Measurements from ENCODE around the gene TIMM22. TPM values are rescaled to one million over a fixed set of nuclear protein-coding genes. Genes with fewer than 3 reads are reported as not detected.

TIMM22 gene
- total RNA-seq, 1 donor from 2014 or later: 14.1 TPM

- H3K4me3 Mint-ChIP-seq (ENCODE audit: low read depth): no peak overlapping the region
- H3K36me3 Mint-ChIP-seq (ENCODE audit: insufficient read depth): peaks cover 2% of the 10 kb centered on the region
- no peaks in the 10 kb centered on the region for H3K27me3 Mint-ChIP-seq
- no peaks in the 10 kb centered on the region for H3K9me3 Mint-ChIP-seq (ENCODE audit: low read depth)
- no peak for DNase-seq (ENCODE audit: low spot score, unreplicated experiment)
- H3K27ac Mint-ChIP-seq: no peak overlapping the region
- H3K4me1 Mint-ChIP-seq (ENCODE audit: low read depth): peaks cover 3% of the 10 kb centered on the region
- TF ChIP-seq CTCF (IDR thresholded peaks at IDR 0.05; ENCODE audit: unreplicated experiment): no peak
Observed at GRCh38 chr17:1007310-1008007, 10.5 kb downstream of the TIMM22 start.

- Mint-ChIP-seq H3K36me3 (ENCODE audit: insufficient read depth) (peaks cover under 1% of the 10 kb centered on the region), H3K9me3 (ENCODE audit: low read depth) (no peaks in the 10 kb centered on the region), H3K27me3 (no peaks in the 10 kb centered on the region), H3K4me1 (ENCODE audit: low read depth) (peaks cover 3% of the 10 kb centered on the region), H3K4me3 (ENCODE audit: low read depth) (no peak overlapping the region), H3K27ac (no peak overlapping the region)
- TF ChIP-seq CTCF (IDR thresholded peaks at IDR 0.05; ENCODE audit: unreplicated experiment): no peak
- DNase-seq (ENCODE audit: low spot score, unreplicated experiment): no peak
Observed at GRCh38 chr17:1008008-1008761, 11.3 kb downstream of the TIMM22 start.

GRCh38 chr17:1009229-1010085 is 12.5 kb downstream of the TIMM22 start:
- Mint-ChIP-seq H3K9me3 (ENCODE audit: low read depth) (no peaks in the 10 kb centered on the region), H3K27ac (no peak overlapping the region), H3K4me3 (ENCODE audit: low read depth) (no peak overlapping the region), H3K27me3 (no peaks in the 10 kb centered on the region), H3K36me3 (ENCODE audit: insufficient read depth) (no peaks in the 10 kb centered on the region), H3K4me1 (ENCODE audit: low read depth) (peaks cover 3% of the 10 kb centered on the region)
- TF ChIP-seq CTCF (IDR thresholded peaks at IDR 0.05; ENCODE audit: unreplicated experiment): no peak
- DNase-seq (ENCODE audit: low spot score, unreplicated experiment): no peak

- TF ChIP-seq CTCF (IDR thresholded peaks at IDR 0.05; ENCODE audit: unreplicated experiment): no peak
- no peak overlapping the region for H3K4me3 Mint-ChIP-seq (ENCODE audit: low read depth)
- peaks cover 3% of the 10 kb centered on the region for H3K4me1 Mint-ChIP-seq (ENCODE audit: low read depth)
- H3K27ac Mint-ChIP-seq: no peak overlapping the region
- no peaks in the 10 kb centered on the region for H3K9me3 Mint-ChIP-seq (ENCODE audit: low read depth)
- no peaks in the 10 kb centered on the region for H3K27me3 Mint-ChIP-seq
- no peaks in the 10 kb centered on the region for H3K36me3 Mint-ChIP-seq (ENCODE audit: insufficient read depth)
- DNase-seq (ENCODE audit: low spot score, unreplicated experiment): no peak
Observed at GRCh38 chr17:1010086-1010450, 13.1 kb downstream of the TIMM22 start.

GRCh38 chr17:1010586-1010985 is 13.7 kb downstream of the TIMM22 start:
- Mint-ChIP-seq H3K9me3 (ENCODE audit: low read depth) (no peaks in the 10 kb centered on the region), H3K4me1 (ENCODE audit: low read depth) (peaks cover 2% of the 10 kb centered on the region), H3K4me3 (ENCODE audit: low read depth) (no peak overlapping the region), H3K27ac (no peak overlapping the region), H3K27me3 (no peaks in the 10 kb centered on the region), H3K36me3 (ENCODE audit: insufficient read depth) (no peaks in the 10 kb centered on the region)
- no peak for TF ChIP-seq CTCF (IDR thresholded peaks at IDR 0.05; ENCODE audit: unreplicated experiment)
- no peak for DNase-seq (ENCODE audit: low spot score, unreplicated experiment)

All from progenitor cell of endocrine pancreas (in vitro differentiated cells).